ENCODE data around the gene CUBN.

The CUBN gene

GRCh38 chr10:16923309-16923708 lies 206.3 kb downstream of the CUBN start:
- no peaks in the 10 kb centered on the region for H3K9me3 ChIP-seq (ENCODE audit: control insufficient read depth, insufficient read depth, low read depth, low read length)
- TF ChIP-seq ZNF558 (tag by site-specific recombination; IDR thresholded peaks at IDR 0.05): no peak
- no peak for TF ChIP-seq ZNF426 (tag by site-specific recombination; IDR thresholded peaks at IDR 0.05)
- TF ChIP-seq SP7 (tag by site-specific recombination; IDR thresholded peaks at IDR 0.05): no peak
- TF ChIP-seq ZNF157 (tag by site-specific recombination; IDR thresholded peaks at IDR 0.05): no peak
- TF ChIP-seq ZNF10 (tag by site-specific recombination; IDR thresholded peaks at IDR 0.05): no peak
- TF ChIP-seq ZNF23 (tag by site-specific recombination; IDR thresholded peaks at IDR 0.05; ENCODE audit: borderline replicate concordance): no peak
- TF ChIP-seq ZNF280C (tag by site-specific recombination; IDR thresholded peaks at IDR 0.05): no peak
- TF ChIP-seq ZBTB10 (tag by site-specific recombination; IDR thresholded peaks at IDR 0.05): no peak
- no peak for TF ChIP-seq ZNF704 (tag by site-specific recombination; IDR thresholded peaks at IDR 0.05)
- TF ChIP-seq ZNF133 (tag by site-specific recombination; IDR thresholded peaks at IDR 0.05): no peak
- TF ChIP-seq ZNF571 (tag by site-specific recombination; IDR thresholded peaks at IDR 0.05): no peak
- TF ChIP-seq ZNF398 (tag by site-specific recombination; IDR thresholded peaks at IDR 0.05): no peak
- no peak for TF ChIP-seq ZNF302 (tag by site-specific recombination; IDR thresholded peaks at IDR 0.05; ENCODE audit: low read depth)
- ChIA-PET CTCF (interaction anchor here (0.7 kb wide), 1 partner anchor 454 kb away, joined by 4 read pairs; no protein-coding TSS in a partner anchor), POLR2A (no interaction called here)
- H3K27ac ChIP-seq (ENCODE audit: extremely low read depth, low read depth, low read length): no peak overlapping the region
- H3K36me3 ChIP-seq (ENCODE audit: control insufficient read depth in 2 of 2, insufficient read depth in 1 of 2, low read length in 2 of 2): no peaks in the 10 kb centered on the region
- no peaks in the 10 kb centered on the region for H3K4me1 ChIP-seq (ENCODE audit: control insufficient read depth, insufficient read depth, low read length)
- no peak overlapping the region for H3K4me3 ChIP-seq (ENCODE audit: low read depth, low read length)

GRCh38 chr10:16919121-16919982 lies 210.3 kb downstream of the CUBN start:
- H3K4me3 ChIP-seq (ENCODE audit: low read depth, low read length): no peak overlapping the region
- no peak overlapping the region for H3K27ac ChIP-seq (ENCODE audit: extremely low read depth, low read depth, low read length)
- ChIA-PET CTCF (interaction anchor here (0.6 kb wide), 2 partner anchors 14 to 36 kb away, joined by 3 read pairs; no protein-coding TSS in a partner anchor), POLR2A (no interaction called here)
- no peaks in the 10 kb centered on the region for H3K36me3 ChIP-seq (ENCODE audit: control insufficient read depth in 2 of 2, insufficient read depth in 1 of 2, low read length in 2 of 2)
- no peak for TF ChIP-seq SALL2 (tag by site-specific recombination; IDR thresholded peaks at IDR 0.05; ENCODE audit: borderline replicate concordance)
- no peaks in the 10 kb centered on the region for H3K9me3 ChIP-seq (ENCODE audit: control insufficient read depth, insufficient read depth, low read depth, low read length)
- no peaks in the 10 kb centered on the region for H3K4me1 ChIP-seq (ENCODE audit: control insufficient read depth, insufficient read depth, low read length)
